Measurements from ENCODE around the gene SF3B1. TPM values are rescaled to one million over a fixed set of nuclear protein-coding genes. Genes with fewer than 3 reads are reported as not detected.
"Not testable (repeated sequence)": the region's sequence is repeated elsewhere in the genome, so short reads cannot be mapped to it uniquely, and the experiment has no call there.

Gene SF3B1, protein sequence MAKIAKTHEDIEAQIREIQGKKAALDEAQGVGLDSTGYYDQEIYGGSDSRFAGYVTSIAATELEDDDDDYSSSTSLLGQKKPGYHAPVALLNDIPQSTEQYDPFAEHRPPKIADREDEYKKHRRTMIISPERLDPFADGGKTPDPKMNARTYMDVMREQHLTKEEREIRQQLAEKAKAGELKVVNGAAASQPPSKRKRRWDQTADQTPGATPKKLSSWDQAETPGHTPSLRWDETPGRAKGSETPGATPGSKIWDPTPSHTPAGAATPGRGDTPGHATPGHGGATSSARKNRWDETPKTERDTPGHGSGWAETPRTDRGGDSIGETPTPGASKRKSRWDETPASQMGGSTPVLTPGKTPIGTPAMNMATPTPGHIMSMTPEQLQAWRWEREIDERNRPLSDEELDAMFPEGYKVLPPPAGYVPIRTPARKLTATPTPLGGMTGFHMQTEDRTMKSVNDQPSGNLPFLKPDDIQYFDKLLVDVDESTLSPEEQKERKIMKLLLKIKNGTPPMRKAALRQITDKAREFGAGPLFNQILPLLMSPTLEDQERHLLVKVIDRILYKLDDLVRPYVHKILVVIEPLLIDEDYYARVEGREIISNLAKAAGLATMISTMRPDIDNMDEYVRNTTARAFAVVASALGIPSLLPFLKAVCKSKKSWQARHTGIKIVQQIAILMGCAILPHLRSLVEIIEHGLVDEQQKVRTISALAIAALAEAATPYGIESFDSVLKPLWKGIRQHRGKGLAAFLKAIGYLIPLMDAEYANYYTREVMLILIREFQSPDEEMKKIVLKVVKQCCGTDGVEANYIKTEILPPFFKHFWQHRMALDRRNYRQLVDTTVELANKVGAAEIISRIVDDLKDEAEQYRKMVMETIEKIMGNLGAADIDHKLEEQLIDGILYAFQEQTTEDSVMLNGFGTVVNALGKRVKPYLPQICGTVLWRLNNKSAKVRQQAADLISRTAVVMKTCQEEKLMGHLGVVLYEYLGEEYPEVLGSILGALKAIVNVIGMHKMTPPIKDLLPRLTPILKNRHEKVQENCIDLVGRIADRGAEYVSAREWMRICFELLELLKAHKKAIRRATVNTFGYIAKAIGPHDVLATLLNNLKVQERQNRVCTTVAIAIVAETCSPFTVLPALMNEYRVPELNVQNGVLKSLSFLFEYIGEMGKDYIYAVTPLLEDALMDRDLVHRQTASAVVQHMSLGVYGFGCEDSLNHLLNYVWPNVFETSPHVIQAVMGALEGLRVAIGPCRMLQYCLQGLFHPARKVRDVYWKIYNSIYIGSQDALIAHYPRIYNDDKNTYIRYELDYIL
- 100 to 1,000 TPM; 273 to 277 TPM for total RNA-seq

DNA sequence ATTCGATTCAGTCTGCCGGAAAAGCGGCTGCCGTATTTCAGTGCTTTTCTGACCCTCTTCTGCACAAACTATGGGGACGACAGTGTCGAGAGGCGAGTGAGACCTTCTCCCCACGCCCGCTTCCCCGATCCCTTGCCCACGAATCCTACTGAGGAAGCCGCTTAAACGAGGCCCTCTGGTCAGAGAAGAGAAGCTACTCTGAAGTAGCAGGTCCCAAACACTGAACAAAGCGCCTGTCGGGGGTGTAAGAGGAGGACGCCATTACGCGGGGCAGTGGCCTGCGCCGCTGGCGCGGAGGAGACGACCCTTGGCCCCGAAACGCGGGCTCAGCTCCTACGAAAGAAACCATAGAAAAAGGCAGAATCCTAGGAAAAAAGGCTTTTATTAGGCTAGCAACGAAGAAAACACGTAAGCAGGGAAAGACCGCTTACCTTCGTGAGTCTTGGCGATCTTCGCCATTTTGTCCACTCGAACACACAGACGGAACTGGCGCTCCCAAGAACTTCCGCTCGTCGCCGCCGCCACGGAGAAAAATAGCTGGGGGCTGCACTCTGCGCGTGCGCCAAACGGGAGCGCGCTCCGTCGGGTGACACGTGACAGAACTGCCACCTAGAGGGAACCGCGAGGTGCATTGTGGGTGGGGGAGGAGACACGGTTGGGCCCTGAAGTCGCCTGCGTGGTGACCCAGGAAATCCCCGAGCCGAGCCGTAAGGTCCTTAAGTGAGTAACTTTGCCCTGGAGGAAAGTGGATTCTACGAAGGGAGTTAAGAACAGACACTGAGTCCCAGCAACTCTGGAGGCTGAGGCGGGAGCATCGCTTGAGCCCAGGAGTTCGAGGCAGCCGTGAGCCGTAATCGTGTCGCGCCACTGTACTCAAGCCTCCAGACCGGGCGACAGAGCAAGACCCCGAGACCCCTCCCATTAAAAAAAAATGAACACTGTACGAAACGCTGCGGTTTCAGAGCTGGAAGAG lies at the start of gene SF3B1:
Gene SF3B1 (minus strand): TSS at position 488 of the 973 bp plus-strand sequence. CDS start 29 bp downstream, at position 459.
- H3K4me1 Mint-ChIP-seq: peaks cover 33% of the 10 kb centered on the region
- H3K36me3 Mint-ChIP-seq (ENCODE audit: low read depth): peaks cover 56% of the 10 kb centered on the region
- peak within 1 kb of the TSS; percentile 100 for H3K27ac Mint-ChIP-seq
- peak within 1 kb of the TSS; percentile 93 for H3K4me3 Mint-ChIP-seq
- H3K9me3 Mint-ChIP-seq: no peaks in the 10 kb centered on the region
- ATAC-seq (replicated peaks): peak; percentile 96
- no peaks in the 10 kb centered on the region for H3K27me3 Mint-ChIP-seq

DNA sequence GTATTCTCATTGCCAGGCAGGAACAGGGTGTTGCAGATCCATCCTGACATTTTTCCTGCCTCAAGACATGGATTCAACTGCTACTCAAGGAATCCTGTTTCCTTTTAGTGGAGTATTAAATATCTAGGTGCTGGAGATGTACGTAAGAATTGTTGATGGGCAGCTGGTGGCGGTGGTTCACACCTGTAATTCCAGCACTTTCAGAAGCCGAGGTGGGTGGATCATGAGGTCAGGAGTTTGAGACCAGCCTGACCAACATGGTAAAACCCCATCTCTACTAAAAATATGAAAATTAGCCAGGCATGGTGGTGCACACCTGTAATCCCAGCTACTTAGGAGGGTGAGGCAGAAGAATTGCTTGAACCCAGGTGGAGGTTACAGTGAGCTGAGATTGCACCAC lies 49.4 kb upstream of the SF3B1 start:
- not testable (repeated sequence) for H3K4me1 Mint-ChIP-seq; H3K27ac Mint-ChIP-seq; H3K9me3 Mint-ChIP-seq; H3K27me3 Mint-ChIP-seq; H3K4me3 Mint-ChIP-seq; ATAC-seq (replicated peaks)
- H3K36me3 Mint-ChIP-seq (ENCODE audit: low read depth): peaks cover 71% of the 10 kb centered on the region

DNA sequence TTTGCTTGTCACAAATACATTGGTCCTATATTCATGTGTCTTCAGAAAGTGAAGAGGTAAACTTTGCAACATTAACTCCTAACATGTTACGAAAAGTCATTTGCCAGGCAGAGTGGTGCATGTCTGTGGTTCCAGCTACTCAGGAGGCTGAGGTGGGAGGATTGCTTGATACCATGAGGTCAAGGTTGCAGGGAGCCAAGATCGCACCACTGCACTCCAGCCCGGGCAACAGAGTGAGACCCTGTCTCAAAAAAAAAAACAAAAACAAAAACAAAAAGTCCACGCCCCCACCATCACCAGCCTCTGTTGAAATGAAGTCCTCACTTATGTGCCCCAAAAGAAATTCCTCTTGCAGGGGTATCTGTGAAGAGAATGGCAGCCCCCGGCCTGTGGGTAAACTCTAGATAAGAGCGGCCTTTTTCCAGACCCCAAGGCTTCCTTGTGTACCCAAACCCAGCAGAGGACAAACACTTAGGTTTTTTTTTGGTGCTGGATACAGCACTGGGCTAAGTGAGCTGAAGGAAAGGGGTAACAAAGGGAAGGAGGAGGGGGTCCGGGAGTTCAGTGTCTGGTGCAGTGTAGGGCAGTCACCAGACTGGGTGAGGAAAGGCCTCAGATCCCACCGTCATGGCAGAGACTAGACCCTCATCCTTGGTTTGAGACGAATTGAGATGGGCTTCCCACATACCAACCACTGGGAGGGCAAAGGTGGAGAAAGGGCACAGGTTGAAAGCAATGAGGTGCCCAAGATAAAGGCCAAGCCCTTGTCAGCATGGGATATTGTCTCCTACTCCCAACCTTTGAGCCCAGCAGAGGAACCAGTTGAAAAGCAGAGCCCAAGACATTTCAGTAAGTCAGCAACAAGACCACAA lies 45.6 kb upstream of the SF3B1 start:
- ATAC-seq (replicated peaks): no peak
- no peaks in the 10 kb centered on the region for H3K27me3 Mint-ChIP-seq
- H3K36me3 Mint-ChIP-seq (ENCODE audit: low read depth): peaks cover 66% of the 10 kb centered on the region
- no peaks in the 10 kb centered on the region for H3K9me3 Mint-ChIP-seq
- H3K4me1 Mint-ChIP-seq: peaks cover 9% of the 10 kb centered on the region
- H3K4me3 Mint-ChIP-seq: no peak overlapping the region
- H3K27ac Mint-ChIP-seq: no peak overlapping the region

DNA sequence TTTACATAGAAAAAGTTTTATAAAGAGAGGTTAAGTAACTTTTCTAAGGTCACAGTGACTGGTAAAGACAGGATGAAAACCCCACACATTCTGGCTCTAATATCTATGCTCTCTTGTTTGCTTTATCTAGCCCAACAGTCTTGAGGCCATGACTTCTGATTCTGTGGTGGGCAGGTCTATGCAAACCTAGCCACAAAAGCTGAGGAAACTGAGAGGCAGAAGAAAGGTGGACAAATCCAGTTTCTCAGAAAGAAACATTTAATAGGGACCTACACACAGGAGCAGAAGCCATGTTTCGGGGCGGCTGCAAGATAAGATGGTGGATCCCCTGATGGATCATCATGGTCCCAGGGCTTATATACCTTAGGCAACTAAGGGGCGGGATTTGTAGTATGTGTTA lies 43.0 kb upstream of the SF3B1 start:
- Mint-ChIP-seq H3K36me3 (ENCODE audit: low read depth) (peaks cover 68% of the 10 kb centered on the region), H3K4me3 (no peak overlapping the region), H3K4me1 (peaks cover 8% of the 10 kb centered on the region), H3K27me3 (no peaks in the 10 kb centered on the region), H3K27ac (peak overlapping the region; percentile 61), H3K9me3 (no peaks in the 10 kb centered on the region)
- no peak for ATAC-seq (replicated peaks)

DNA sequence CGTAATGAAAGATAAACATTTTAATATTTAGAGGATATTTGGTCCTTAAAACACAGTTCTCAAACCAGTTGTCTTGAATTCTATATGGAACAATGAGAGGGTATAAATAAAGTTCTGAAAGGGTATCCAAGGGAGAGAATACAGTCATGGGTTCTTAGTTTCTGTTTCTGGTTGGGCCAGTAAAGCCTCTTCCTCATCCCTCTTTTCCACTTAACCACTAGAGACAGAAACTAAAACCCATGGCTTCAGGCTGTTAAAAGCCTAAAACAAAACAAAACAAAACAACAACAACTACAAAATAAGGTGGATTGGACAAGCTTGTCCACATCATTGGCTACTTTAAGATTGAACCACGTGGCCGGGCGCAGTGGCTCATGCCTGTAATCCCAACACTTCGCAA lies 37.3 kb upstream of the SF3B1 start:
- Mint-ChIP-seq H3K4me1 (no peaks in the 10 kb centered on the region), H3K36me3 (ENCODE audit: low read depth) (peaks cover 91% of the 10 kb centered on the region), H3K27ac (peak overlapping the region; percentile 48), H3K4me3 (no peak overlapping the region), H3K27me3 (no peaks in the 10 kb centered on the region), H3K9me3 (no peaks in the 10 kb centered on the region)
- no peak for ATAC-seq (replicated peaks)

DNA sequence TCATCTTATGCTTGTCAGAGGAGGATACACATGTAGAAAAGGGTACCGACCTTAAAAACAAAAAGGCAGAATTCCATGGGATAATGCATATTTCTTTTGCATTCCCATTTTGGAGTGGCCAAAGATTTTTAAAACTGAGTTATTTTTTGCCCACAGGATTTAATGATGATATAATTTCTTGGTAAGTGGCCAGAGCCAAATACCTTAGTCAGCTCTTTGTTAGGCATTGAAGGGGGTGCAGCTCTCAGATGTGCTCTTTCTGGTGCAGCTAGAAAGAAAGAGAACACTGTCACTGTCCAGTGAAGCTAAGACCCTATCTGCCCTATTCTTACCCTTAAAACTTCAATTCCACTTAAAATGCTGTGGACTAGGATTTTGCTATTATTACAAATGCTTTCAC lies 29.3 kb upstream of the SF3B1 start:
- no peaks in the 10 kb centered on the region for H3K9me3 Mint-ChIP-seq
- peaks cover 91% of the 10 kb centered on the region for H3K36me3 Mint-ChIP-seq (ENCODE audit: low read depth)
- no peak for ATAC-seq (replicated peaks)
- no peak overlapping the region for H3K27ac Mint-ChIP-seq
- no peaks in the 10 kb centered on the region for H3K27me3 Mint-ChIP-seq
- H3K4me1 Mint-ChIP-seq: peaks cover 4% of the 10 kb centered on the region
- H3K4me3 Mint-ChIP-seq: no peak overlapping the region

DNA sequence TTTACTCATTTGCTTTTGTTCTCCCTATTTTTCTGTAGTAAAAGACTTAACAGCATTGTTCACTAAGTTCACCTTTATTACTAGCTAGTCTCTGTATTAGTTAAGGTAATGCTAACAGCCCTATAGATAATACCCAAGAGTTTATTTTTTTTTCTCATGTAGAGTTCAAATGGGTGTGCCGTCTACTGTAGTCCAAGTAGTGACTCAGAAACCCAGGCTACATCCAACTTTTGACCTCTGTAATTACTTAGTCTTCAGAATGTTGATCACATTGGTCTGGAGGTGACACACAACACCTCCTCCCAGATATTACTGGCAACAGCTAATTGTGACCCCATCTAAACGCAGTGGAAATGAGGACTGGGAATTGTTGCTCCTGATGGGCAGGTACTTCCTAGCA lies 26.2 kb upstream of the SF3B1 start:
- ATAC-seq (replicated peaks): no peak
- H3K4me3 Mint-ChIP-seq: no peak overlapping the region
- no peaks in the 10 kb centered on the region for H3K9me3 Mint-ChIP-seq
- peaks cover 88% of the 10 kb centered on the region for H3K36me3 Mint-ChIP-seq (ENCODE audit: low read depth)
- no peaks in the 10 kb centered on the region for H3K27me3 Mint-ChIP-seq
- H3K27ac Mint-ChIP-seq: no peak overlapping the region
- peaks cover 13% of the 10 kb centered on the region for H3K4me1 Mint-ChIP-seq

DNA sequence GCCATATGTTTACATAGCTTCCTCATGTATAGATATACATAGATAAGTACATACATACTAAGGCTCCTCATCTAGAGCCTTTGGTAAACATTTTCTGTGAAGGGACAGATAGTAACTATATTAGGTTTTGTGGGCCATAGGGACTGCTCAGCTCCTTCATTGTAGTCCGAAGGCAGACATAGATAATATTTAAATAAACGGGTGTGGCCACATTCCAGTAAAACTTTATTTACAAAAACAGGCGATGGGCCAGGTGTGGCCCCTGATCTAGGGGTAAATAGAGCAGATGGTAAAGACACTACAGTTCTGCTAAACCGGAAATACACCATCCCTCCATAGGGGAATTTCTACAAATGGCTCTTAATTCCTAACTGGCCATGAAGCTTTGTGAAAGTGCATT lies 25.8 kb upstream of the SF3B1 start:
- H3K9me3 Mint-ChIP-seq: no peaks in the 10 kb centered on the region
- H3K27me3 Mint-ChIP-seq: no peaks in the 10 kb centered on the region
- H3K4me3 Mint-ChIP-seq: no peak overlapping the region
- H3K27ac Mint-ChIP-seq: no peak overlapping the region
- ATAC-seq (replicated peaks): no peak
- H3K36me3 Mint-ChIP-seq (ENCODE audit: low read depth): peaks cover 88% of the 10 kb centered on the region
- H3K4me1 Mint-ChIP-seq: peaks cover 11% of the 10 kb centered on the region

DNA sequence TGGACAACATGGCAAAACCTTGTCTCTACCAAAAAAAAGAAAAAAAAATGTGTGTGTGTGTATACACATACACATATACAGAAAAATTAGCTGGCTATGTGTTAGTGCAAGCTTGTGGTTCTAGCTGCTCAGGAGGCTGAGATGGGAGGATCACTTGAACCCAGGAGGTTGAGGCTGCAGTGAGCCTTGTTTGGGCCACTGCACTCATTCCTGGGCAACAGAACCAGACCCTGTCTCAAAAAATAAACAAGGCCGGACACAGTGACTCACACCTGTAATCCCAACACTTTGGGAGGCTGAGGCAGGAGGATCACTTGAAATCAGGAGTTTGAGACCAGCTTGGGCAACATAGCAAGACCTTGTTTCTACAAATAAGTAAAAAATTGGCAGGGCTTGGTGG lies 20.6 kb upstream of the SF3B1 start:
- H3K27ac Mint-ChIP-seq: peak overlapping the region; percentile 100
- peaks cover 21% of the 10 kb centered on the region for H3K4me1 Mint-ChIP-seq
- no peaks in the 10 kb centered on the region for H3K9me3 Mint-ChIP-seq
- no peak for ATAC-seq (replicated peaks)
- peak overlapping the region; percentile 99 for H3K4me3 Mint-ChIP-seq
- H3K36me3 Mint-ChIP-seq (ENCODE audit: low read depth): peaks cover 52% of the 10 kb centered on the region
- H3K27me3 Mint-ChIP-seq: no peaks in the 10 kb centered on the region

DNA sequence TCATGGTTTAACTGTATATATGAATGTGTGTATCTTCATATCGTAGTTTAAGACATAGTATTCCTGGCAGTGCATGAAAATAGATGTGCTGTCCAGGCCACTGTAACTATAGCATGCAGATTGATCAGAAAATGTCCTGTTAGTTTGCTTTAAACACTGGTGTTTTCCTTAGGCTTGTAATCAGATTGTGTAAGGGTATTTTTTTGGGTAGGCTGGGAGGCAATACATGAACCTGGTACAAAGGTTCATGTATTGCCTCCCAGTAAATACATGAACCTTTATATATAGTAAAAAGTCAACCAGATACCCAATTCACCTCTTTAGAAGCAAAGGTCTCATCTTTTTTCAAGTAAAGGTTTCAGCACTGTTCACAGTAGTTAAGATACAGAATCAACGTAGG lies 20.1 kb upstream of the SF3B1 start:
- Mint-ChIP-seq H3K27ac (peak overlapping the region; percentile 100), H3K36me3 (ENCODE audit: low read depth) (peaks cover 47% of the 10 kb centered on the region), H3K9me3 (no peaks in the 10 kb centered on the region), H3K27me3 (no peaks in the 10 kb centered on the region), H3K4me1 (peaks cover 21% of the 10 kb centered on the region), H3K4me3 (peak overlapping the region; percentile 99)
- no peak for ATAC-seq (replicated peaks)

DNA sequence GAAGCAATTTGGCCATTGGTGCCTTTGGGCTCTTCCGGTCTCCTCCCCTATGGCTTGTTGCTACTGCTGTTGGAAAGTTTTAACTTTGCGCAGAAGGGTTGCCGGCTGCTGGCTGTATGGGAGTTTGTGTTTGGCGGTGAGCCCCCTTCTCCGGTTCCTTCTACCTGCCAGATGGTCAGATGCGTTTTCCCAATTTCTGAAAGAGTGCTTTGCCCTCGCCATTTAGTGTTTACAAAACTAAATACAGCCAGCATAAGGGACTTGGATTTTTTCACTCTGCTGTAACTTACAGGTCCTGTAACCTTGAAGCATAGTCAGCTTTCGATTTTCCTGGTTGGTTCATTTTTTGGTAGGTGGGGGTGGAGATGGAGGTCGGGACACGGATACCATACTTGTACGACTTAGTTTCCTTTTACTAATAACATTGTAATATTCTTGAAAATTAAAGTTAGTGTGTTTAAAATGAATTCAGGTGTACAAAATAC lies 19.1 kb upstream of the SF3B1 start:
- ATAC-seq (replicated peaks): peak; percentile 69
- Mint-ChIP-seq H3K9me3 (no peaks in the 10 kb centered on the region), H3K27ac (peak overlapping the region; percentile 100), H3K4me3 (peak overlapping the region; percentile 99), H3K27me3 (no peaks in the 10 kb centered on the region), H3K4me1 (peaks cover 21% of the 10 kb centered on the region), H3K36me3 (ENCODE audit: low read depth) (peaks cover 37% of the 10 kb centered on the region)

DNA sequence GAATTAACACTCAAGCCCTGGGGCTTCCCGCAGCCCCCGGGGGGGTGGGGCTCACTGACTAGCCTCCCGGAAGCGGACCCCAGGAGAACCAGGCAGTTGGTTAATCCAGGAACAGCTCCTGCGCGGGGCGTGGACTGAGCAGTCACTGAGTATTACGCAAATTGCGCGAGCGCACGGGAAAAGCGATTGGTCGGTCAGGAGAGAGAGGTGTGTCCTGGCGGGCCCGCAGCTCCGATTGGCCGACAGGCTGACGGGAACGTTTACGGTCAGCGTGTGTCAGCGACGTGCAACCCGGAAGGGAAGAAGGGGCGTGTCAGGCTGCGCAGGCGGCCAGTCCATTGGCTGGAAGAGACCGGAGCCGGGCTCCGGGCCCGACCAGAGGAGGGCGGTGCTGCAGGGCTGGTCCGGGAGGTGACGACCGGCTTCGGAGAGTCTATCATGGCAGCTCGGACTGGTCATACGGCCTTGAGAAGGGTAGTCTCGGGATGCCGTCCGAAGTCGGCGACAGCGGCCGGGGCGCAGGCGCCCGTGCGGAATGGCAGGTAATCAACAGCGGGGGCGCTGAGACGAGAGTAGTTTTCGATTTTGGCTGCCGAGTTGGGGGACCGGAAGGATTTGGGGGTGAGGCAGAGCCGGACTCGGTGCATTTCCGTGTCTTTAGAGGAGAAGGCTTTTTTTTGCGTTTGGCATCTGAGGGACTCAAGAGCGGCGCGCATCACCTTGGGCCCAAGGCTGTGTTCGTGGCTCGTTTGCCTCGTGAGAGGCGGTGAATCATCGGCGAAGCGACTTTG lies 18.5 kb upstream of the SF3B1 start, which contains the start of gene COQ10B:
Gene COQ10B (plus strand): TSS at position 430 of the 791 bp plus-strand sequence. CDS start 9 bp downstream, at position 439.
- no peaks in the 10 kb centered on the region for H3K9me3 Mint-ChIP-seq
- peak within 1 kb of the TSS; percentile 100 for H3K27ac Mint-ChIP-seq
- peaks cover 31% of the 10 kb centered on the region for H3K36me3 Mint-ChIP-seq (ENCODE audit: low read depth)
- peak; percentile 93 for ATAC-seq (replicated peaks)
- no peaks in the 10 kb centered on the region for H3K27me3 Mint-ChIP-seq
- peak within 1 kb of the TSS; percentile 99 for H3K4me3 Mint-ChIP-seq
- H3K4me1 Mint-ChIP-seq: peaks cover 19% of the 10 kb centered on the region

All from activated T-helper 17 cell treated with anti-CD3 and anti-CD28 coated beads, Interleukin-2, amount 50 U/mL, for 72 hours (primary cell).